Stimulated activated CD4-positive, alpha-beta T cell treated with anti-CD3 and anti-CD28 coated beads, Interleukin-1b, Interleukin-23, amount 100 ng/mL, for 1 hour (primary cell): ENCODE measurements around the gene KCNK13.

ENCODE experiments used
- DNase-seq, 2 donors: peaks; one replicate each; pipeline ENCODE4 v3.0.0-alpha.2; 2020; ENCODE audit warnings: low read depth in 2 of 2

Gene KCNK13

GRCh38 chr14:90132821-90133570, 71.2 kb downstream of the KCNK13 start:
- no peak for DNase-seq

GRCh38 chr14:90136904-90137303, 75.1 kb downstream of the KCNK13 start:
- no peak for DNase-seq

DNA sequence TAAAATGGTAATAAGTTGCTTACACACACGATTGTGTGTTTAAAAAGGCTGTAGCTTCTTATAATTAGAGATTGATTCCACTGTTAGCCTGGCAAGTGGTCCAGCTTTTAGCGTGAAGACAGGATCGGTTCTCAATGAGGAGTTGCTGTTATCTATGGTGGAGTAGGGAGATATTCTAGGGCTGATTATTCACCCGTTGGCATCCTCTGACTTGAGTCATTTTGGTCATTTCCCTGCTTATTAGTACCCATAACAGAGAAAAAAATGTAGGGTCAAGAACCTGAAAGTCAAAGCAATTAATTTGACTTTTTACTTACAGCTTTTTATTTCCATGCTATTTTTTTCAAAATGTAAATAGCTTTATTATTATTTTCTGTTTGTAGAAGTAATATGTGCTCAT, 76.0 kb downstream of the KCNK13 start:
- no peak for DNase-seq

DNA sequence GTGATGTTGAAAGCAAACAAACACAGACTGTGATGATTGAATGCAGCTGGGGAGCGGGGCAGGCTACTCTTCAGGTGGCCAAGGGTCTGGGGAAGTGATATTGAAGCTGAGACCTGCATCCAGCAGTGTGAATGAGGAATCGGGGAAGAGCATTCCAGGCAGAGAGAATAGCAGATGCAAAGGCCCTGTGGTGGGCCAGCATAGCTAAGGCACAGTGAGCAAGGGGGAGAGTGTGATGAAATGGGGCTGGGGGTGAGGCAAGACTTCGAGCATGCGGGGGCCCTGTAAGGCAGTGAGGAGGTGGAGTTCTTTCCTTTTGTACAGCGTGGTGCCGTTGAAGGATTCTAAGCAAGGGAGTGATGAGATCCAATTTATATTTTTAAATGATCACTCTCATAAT, 77.4 kb downstream of the KCNK13 start:
- no peak for DNase-seq

GRCh38 chr14:90140298-90140955, 78.6 kb downstream of the KCNK13 start:
- DNase-seq, result no peak

GRCh38 chr14:90140956-90141316, 79.1 kb downstream of the KCNK13 start:
- no peak for DNase-seq

GRCh38 chr14:90153429-90153828, 91.6 kb downstream of the KCNK13 start:
- DNase-seq, result no peak

DNA sequence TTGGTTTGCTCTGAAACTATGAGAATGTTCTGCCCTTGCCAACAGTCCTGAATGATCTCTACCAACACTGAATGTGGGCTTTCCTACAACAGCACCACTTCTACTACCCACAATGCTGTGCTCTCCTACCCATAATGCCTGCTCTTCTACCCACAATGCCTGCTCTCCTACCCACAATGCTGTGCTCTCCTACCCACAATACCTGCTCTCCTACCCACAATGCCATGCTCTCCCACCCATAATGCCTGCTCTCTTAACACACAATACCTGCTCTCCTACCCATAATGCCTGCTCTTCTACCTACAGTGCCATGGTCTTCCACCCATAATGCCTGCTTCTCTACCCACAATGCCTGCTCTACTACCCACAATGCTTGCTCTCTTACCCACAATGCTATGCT, 92.3 kb downstream of the KCNK13 start:
- DNase-seq, result no peak

DNA sequence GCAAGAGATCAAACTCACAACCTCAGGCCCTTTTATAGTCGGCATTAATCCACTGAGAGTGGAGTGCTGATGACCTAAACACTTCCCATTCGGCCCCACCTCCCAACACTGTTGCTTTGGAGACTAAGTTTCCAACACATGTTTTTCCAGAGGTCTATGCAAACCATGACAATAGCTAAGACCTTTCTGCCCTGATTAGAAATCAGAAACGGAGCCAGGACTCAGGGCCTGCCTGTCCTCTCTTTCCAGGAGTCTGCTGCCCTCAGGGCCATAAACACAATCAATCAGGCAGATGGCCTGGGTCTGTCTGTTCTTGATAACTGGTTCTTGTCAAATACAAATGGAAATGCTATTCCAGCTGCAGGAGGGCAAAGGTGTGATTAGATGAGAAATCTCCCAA, 97.4 kb downstream of the KCNK13 start:
- no peak for DNase-seq

- DNase-seq, result no peak
These were observed 97.9 kb downstream of the KCNK13 start for GRCh38 chr14:90159688-90160087.

DNA sequence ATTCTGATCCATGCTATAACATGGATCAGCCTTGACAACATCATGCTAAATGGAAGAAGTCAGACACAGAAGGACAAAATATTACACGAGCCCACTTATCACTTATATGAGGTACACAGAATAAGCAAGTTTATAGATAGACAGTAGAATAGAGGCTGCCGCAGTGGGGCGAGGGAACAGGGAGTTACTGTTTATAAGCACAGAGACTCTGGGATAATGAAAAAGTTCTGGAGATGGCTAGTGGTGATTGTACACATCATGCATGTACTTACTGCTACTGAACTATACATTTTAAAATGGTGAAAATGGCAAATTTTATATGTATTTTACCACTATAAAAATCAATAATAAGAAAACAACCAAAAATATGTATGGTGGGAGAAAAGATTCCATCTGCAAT, 99.3 kb downstream of the KCNK13 start:
- DNase-seq, result no peak

- DNase-seq, result no peak
These were observed 106.8 kb downstream of the KCNK13 start for GRCh38 chr14:90168425-90169105.

DNA sequence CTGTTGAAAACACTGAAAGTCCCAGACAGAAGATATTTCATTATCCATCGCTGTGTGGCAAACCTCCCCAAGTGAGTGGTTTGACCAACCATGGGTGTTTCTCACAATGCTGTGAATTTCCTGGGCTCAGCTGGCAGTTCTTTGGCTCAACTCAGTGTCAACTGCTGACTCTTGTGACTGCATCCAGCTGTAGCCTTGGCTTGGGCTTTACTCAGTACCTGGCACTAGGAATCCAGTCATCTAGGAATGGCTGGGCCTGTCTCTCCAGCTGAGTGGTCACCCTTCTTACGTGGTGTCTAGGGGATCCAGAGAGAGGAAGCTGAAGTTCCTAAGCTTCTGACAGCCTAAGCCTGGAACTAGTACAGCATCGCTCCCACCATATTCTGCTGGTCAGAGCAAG, 113.8 kb downstream of the KCNK13 start:
- no peak for DNase-seq

DNA sequence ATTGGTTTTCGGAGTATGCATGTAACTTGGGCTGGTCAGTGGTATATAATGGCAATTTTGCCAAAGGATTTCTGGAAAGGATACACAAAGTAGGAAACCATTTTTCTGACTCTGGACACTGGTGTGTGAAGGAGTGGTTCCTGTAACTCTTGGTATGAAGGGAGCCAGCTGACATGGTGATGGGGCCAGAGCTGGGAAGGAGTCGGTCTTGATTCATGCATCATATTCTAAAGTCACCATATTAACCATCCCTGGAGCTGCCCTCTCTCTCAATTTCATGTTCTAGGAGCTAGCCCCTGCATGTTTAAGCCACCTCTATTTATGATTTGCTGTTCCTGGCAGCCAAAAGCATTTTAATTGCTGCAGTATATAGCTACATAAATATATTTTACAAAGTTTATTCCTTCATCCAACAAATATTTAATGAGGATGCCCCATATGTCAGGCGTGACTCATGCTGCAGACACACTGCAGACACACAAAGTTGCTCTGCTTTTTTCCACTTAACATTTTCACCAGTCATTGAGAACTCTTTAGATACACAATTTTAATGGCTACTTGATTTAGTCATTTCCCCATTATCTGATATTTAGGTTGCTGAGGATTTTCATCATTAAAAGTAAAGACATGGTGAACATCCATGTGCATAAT, 115.9 kb downstream of the KCNK13 start:
- no peak for DNase-seq

DNA sequence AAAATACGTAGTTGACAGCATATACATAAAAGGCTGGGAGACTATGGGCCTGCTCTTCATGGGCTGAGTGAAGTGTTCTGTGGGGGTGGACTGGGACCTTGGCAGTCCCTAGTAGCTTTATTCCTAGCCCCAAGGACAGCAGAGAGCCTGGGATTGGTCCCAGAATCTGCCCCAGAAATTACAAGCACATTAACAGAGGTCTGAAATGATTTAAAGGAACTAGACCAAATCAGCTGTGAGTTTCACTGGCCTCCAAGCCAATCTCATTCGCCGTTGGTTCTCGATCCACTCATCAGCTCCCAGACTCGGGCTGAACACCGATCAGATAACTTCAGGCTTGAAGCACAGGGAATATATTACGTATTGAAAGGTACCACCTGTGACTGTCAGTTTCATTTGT, 117.6 kb downstream of the KCNK13 start:
- DNase-seq, result no peak

GRCh38 chr14:90179809-90180779, 118.3 kb downstream of the KCNK13 start:
- DNase-seq, result no peak

GRCh38 chr14:90184094-90184493, 122.3 kb downstream of the KCNK13 start:
- no peak for DNase-seq

DNA sequence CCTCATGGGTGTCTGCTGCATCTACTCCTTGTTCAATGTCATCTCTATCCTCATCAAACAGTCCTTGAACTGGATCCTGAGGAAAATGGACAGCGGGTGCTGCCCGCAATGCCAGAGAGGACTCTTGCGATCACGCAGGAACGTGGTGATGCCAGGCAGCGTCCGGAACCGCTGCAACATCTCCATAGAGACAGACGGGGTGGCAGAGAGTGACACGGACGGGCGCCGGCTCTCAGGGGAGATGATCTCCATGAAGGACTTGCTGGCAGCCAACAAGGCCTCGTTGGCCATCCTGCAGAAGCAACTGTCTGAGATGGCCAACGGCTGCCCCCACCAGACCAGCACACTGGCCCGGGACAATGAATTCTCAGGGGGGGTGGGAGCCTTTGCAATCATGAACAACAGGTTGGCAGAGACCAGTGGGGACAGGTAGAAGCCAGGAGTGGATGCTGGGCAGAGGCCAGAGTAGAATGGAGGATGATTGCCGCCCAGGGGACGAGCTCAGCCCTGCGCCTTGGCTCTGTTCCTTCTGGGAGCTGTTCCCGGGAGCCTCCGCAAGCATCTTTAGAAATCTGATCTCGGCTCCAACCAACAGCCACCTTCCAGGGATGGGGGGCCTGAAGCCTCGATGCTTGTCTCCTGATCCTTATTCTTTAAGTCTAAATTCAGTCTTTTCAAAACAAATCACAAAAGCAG, 122.9 kb downstream of the KCNK13 start:
- DNase-seq, result no peak

- no peak for DNase-seq
These were observed 126.8 kb downstream of the KCNK13 start for GRCh38 chr14:90188588-90188987.

- no peak for DNase-seq
These were observed 129.4 kb downstream of the KCNK13 start for GRCh38 chr14:90191154-90191553.

DNA sequence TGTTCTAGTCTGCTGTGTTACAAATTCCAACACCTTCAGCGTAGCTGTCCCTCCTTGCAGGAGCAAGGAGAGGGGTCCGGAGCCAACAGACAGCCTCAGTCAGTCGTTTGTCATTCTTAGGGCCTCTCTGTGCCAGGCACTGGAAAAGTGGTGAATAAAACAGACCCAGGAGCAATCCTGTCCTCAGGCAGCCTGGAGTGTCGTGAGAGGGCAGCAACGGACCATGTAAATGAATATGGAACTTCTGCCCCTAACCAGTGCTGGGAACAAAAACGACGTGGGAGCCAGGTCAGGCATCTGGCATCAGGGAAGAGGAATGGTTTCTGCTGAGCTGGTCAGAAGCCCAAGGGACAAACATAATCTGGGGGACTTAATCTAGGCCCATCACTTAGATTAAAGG, 129.8 kb downstream of the KCNK13 start:
- DNase-seq, result no peak
